Memory B cell (primary cell): ENCODE measurements around the gene HTR7.

ENCODE experiments used
- ATAC-seq: fragments of 150-1000 bp; cut with Tn5 transposase; 2 replicates; pipeline ENCODE4 v1.10.0; 2021; ENCODE audit warnings: low read depth, mild to moderate bottlenecking, moderate library complexity
- DNase-seq, 2 donors: peaks; one replicate each; pipeline ENCODE4 v3.0.0; 2022; ENCODE audit warnings: low spot score in 2 of 2
- H3K27ac Mint-ChIP-seq: one replicate; pipeline ENCODE4 v1.8.0; 2022; ENCODE audit warnings: mild to moderate bottlenecking, moderate library complexity, mixed read lengths
- H3K27me3 Mint-ChIP-seq: one replicate; pipeline ENCODE4 v1.8.0; 2022; ENCODE audit warnings: mixed read lengths
- H3K36me3 Mint-ChIP-seq: one replicate; pipeline ENCODE4 v1.8.0; 2022; ENCODE audit warnings: mild to moderate bottlenecking, mixed read lengths
- H3K4me1 Mint-ChIP-seq: one replicate; pipeline ENCODE4 v1.8.0; 2022; ENCODE audit warnings: mixed read lengths
- H3K4me3 Mint-ChIP-seq: one replicate; pipeline ENCODE4 v1.8.0; 2022; ENCODE audit warnings: mild to moderate bottlenecking, moderate library complexity, mixed read lengths
- H3K9me3 Mint-ChIP-seq: one replicate; pipeline ENCODE4 v1.8.0; 2022; ENCODE audit warnings: mixed read lengths

Gene HTR7

GRCh38 chr10:90718182-90718581 lies 139.7 kb downstream of the HTR7 start:
- H3K27me3 Mint-ChIP-seq = peaks cover 2% of the 10 kb centered on the region
- DNase-seq = no peak
- H3K36me3 Mint-ChIP-seq = no peaks in the 10 kb centered on the region
- H3K9me3 Mint-ChIP-seq = no peaks in the 10 kb centered on the region
- H3K27ac Mint-ChIP-seq = no peak overlapping the region
- no peak for ATAC-seq
- H3K4me1 Mint-ChIP-seq = no peaks in the 10 kb centered on the region
- H3K4me3 Mint-ChIP-seq = no peak overlapping the region

GRCh38 chr10:90712529-90712928 lies 145.3 kb downstream of the HTR7 start:
- H3K27me3 Mint-ChIP-seq = peaks cover 8% of the 10 kb centered on the region
- H3K4me3 Mint-ChIP-seq = no peak overlapping the region
- ATAC-seq (no peak), DNase-seq (no peak)
- no peaks in the 10 kb centered on the region for H3K36me3 Mint-ChIP-seq
- H3K27ac Mint-ChIP-seq = no peak overlapping the region
- H3K4me1 Mint-ChIP-seq = no peaks in the 10 kb centered on the region
- H3K9me3 Mint-ChIP-seq = no peaks in the 10 kb centered on the region

- Mint-ChIP-seq H3K4me3 (no peak overlapping the region), H3K27me3 (peaks cover 8% of the 10 kb centered on the region), H3K4me1 (no peaks in the 10 kb centered on the region), H3K9me3 (no peaks in the 10 kb centered on the region), H3K36me3 (no peaks in the 10 kb centered on the region), H3K27ac (no peak overlapping the region)
- ATAC-seq = no peak
- DNase-seq = no peak
These were observed 148.1 kb downstream of the HTR7 start for GRCh38 chr10:90709727-90710126.

GRCh38 chr10:90707657-90708056 lies 150.2 kb downstream of the HTR7 start:
- no peaks in the 10 kb centered on the region for H3K4me1 Mint-ChIP-seq
- H3K27ac Mint-ChIP-seq = no peak overlapping the region
- ATAC-seq (no peak), DNase-seq (no peak)
- no peaks in the 10 kb centered on the region for H3K9me3 Mint-ChIP-seq
- no peaks in the 10 kb centered on the region for H3K36me3 Mint-ChIP-seq
- H3K27me3 Mint-ChIP-seq = peaks cover 8% of the 10 kb centered on the region
- H3K4me3 Mint-ChIP-seq = no peak overlapping the region

GRCh38 chr10:90701428-90701827 lies 156.4 kb downstream of the HTR7 start:
- Mint-ChIP-seq H3K4me3 (no peak overlapping the region), H3K36me3 (no peaks in the 10 kb centered on the region), H3K4me1 (no peaks in the 10 kb centered on the region), H3K27me3 (peaks cover 6% of the 10 kb centered on the region), H3K27ac (no peak overlapping the region), H3K9me3 (no peaks in the 10 kb centered on the region)
- DNase-seq (no peak), ATAC-seq (no peak)

- ATAC-seq (no peak), DNase-seq (no peak)
- H3K9me3 Mint-ChIP-seq = peaks cover 4% of the 10 kb centered on the region
- no peaks in the 10 kb centered on the region for H3K4me1 Mint-ChIP-seq
- peaks cover 13% of the 10 kb centered on the region for H3K27me3 Mint-ChIP-seq
- H3K36me3 Mint-ChIP-seq = no peaks in the 10 kb centered on the region
- no peak overlapping the region for H3K4me3 Mint-ChIP-seq
- no peak overlapping the region for H3K27ac Mint-ChIP-seq
These were observed 161.7 kb downstream of the HTR7 start for GRCh38 chr10:90695915-90696676.
